GM12875 (cell line): Measurements from ENCODE around the gene THBS2.

Source experiments
- H3K4me3 ChIP-seq: one replicate; pipeline ENCODE4 v1.5.1; 2011; ENCODE audit warnings: low read depth, low read length, control low read depth
- TF ChIP-seq, protein P1 (sequence below): IDR thresholded peaks from 2 replicates; pipeline ENCODE4 v1.5.1; 2011; ENCODE audit warnings: low read depth, mild to moderate bottlenecking, control low read depth, inconsistent platforms, low read length, moderate library complexity, borderline replicate concordance; ENCODE audit not compliant: insufficient read depth

THBS2 gene

GRCh38 chr6:169249057-169249456 lies 4.6 kb downstream of the THBS2 start:
- TF ChIP-seq, protein P1, sequence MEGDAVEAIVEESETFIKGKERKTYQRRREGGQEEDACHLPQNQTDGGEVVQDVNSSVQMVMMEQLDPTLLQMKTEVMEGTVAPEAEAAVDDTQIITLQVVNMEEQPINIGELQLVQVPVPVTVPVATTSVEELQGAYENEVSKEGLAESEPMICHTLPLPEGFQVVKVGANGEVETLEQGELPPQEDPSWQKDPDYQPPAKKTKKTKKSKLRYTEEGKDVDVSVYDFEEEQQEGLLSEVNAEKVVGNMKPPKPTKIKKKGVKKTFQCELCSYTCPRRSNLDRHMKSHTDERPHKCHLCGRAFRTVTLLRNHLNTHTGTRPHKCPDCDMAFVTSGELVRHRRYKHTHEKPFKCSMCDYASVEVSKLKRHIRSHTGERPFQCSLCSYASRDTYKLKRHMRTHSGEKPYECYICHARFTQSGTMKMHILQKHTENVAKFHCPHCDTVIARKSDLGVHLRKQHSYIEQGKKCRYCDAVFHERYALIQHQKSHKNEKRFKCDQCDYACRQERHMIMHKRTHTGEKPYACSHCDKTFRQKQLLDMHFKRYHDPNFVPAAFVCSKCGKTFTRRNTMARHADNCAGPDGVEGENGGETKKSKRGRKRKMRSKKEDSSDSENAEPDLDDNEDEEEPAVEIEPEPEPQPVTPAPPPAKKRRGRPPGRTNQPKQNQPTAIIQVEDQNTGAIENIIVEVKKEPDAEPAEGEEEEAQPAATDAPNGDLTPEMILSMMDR = no peak
- H3K4me3 ChIP-seq = no peak overlapping the region

DNA sequence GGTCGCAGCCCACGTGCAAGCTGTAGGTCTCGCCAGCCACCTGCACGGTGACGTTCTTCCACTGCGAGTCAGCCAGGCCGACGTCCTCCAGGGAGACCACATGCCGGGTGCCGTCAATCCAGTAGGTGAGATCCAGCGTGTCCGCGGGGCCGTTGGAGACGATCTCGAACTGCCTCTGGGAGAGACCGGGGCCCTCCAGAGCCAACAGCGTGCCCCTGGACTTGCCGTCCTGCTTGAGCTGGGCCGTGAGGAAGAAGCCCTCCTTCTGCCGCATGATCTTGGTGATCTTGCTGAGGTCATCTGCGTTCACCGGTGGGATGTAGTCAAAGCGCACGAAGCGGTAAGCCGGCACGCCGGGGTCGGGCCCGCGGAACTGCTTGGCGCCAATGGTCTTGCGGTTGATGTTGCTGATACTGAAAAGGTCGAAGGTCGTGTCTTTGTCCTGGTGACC lies 5.1 kb downstream of the THBS2 start:
- H3K4me3 ChIP-seq = no peak overlapping the region
- TF ChIP-seq, protein P1 = no peak

DNA sequence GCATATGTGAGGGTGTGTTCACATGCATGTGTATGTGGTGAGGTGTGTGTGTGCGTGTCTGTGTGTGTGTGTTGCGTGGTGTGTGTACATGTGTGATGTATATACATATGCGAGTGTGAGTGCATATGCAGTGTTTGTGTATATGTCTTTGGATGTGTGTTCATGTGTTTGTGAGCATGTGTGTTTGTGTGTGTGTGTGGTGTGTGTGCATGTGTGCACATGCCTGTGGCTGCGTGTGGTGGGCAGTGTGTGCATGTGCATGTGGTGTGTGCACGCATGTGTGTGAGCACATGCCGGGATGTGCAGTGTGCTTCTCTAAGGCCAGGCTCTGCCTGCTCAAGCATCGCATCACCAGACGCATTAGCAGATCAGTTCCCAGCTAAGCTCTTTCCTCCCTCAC lies 5.7 kb downstream of the THBS2 start:
- no peak overlapping the region for H3K4me3 ChIP-seq
- TF ChIP-seq, protein P1 = no peak

DNA sequence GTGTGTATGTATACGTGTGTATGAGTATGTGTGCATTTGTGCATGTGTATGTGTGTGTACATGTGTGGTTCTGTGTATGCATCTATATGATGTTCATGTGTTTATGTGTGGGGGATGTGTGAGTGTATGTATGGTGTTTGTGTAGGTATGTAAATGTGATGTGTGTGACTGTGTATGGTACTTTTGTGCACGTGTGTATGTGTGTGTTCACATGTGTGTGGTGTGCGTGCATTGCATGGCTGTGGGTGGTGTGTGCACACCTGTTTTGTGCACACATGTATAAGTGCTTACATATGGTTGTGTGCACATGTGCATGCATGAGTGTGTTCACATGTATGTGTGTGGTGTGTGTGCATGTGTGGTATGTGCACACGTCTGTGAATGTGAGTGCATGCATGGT lies 6.2 kb downstream of the THBS2 start:
- no peak overlapping the region for H3K4me3 ChIP-seq
- TF ChIP-seq, protein P1 = no peak

GRCh38 chr6:169246445-169246844 lies 7.2 kb downstream of the THBS2 start:
- TF ChIP-seq, protein P1 = no peak
- H3K4me3 ChIP-seq = no peak overlapping the region

- TF ChIP-seq, protein P1 = no peak
- H3K4me3 ChIP-seq = no peak overlapping the region
Observed at GRCh38 chr6:169244684-169245383, 8.8 kb downstream of the THBS2 start.

- TF ChIP-seq, protein P1 = no peak
- no peak overlapping the region for H3K4me3 ChIP-seq
Observed at GRCh38 chr6:169243661-169244060, 10.0 kb downstream of the THBS2 start.
